NCI-H446 (cell line): ENCODE data around the gene FOLR1.

Experiments
- DNase-seq, 2 experiments: peaks; one replicate each; lab custom pipeline; 2025; lab: John Stamatoyannopoulos, UW

The FOLR1 gene

GRCh38 chr11:72223615-72224563 lies 31.9 kb downstream of the FOLR1 start:
- DNase-seq: peak in 1 of 2 experiments; percentile 79

DNA sequence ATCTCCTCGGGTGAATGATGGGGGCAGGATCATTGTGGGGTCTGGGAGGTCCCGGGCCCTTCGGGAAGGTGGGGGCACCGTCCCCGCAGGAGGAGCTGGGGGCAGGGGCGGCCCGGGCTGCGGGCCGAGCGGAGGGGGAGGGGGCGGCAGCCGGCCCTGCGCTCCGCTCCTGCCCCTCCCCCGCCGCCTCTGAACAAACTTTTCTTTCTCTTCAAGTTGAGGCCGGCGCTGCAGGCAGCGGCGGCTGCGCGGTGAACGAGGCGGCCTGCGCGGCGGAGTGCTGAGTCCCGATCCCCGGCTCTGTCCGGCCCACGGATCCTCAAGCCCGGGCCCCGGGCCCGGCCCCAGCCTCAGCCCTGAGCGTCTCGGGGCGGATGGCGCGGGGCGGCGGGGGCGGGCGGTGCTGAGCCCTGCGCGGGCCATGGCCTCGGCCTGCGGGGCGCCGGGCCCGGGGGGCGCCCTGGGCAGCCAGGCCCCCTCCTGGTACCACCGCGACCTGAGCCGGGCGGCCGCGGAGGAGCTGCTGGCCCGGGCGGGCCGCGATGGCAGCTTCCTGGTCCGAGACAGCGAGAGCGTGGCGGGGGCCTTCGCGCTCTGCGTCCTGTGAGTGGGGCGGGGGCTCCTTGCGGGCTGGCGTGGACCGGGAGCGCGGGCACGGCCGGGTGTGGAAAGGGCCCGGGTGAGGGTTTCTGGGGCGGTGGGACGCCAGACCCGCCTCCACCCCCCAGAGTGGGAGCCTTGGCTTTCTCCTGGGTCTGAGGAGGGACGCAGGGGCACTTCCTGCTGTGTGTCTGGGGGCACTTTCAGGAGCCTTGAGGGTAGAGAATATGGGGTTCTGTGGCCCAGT lies 32.8 kb downstream of the FOLR1 start, which contains the start of gene INPPL1:
INPPL1 (plus strand) TSS at position 204 of the 847 bp plus-strand sequence; CDS start at position 422, 218 bp downstream.
- no peak for DNase-seq

GRCh38 chr11:72225411-72225951 lies 33.5 kb downstream of the FOLR1 start:
- no peak for DNase-seq

DNA sequence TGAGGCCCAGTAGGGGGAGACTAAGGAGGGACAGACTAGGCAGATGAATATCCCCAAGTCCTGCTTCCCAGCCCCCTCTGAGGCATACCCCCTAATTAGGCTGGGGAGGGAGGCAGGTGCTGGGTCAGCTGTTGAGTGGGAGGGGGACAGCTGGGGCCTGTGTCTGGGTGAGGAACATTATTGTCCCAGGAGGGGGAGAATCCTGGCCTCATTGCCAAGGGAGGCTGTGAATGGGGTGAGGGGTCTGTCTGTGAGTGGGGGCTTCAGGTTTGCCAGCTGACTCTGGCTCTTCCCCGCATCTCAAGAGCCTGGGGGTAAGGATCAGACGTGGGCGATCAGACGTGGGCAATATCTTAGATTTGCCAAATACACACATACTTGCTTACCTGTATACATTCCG lies 34.8 kb downstream of the FOLR1 start:
- no peak for DNase-seq

- DNase-seq: peak; percentile 17 to 46
Measured at GRCh38 chr11:72227316-72228228, 35.6 kb downstream of the FOLR1 start.

GRCh38 chr11:72228229-72228843 lies 36.4 kb downstream of the FOLR1 start:
- no peak for DNase-seq

DNA sequence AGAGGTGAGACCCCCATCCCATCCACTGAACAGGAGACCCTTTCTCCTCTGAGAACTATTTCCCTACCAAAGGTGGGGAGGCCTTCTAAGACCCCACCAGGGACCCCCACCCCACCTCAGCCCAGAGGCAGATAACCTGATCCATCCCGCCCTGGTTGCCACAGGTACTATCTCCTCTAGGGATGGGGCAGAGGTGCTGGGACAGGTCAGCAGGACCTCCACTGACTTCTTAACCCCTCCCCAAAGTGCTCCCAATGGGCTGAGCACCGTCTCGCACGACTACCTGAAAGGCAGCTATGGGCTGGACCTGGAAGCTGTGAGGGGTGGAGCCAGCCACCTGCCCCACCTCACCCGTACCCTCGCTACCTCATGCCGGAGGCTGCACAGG lies 36.9 kb downstream of the FOLR1 start:
- no peak for DNase-seq

DNA sequence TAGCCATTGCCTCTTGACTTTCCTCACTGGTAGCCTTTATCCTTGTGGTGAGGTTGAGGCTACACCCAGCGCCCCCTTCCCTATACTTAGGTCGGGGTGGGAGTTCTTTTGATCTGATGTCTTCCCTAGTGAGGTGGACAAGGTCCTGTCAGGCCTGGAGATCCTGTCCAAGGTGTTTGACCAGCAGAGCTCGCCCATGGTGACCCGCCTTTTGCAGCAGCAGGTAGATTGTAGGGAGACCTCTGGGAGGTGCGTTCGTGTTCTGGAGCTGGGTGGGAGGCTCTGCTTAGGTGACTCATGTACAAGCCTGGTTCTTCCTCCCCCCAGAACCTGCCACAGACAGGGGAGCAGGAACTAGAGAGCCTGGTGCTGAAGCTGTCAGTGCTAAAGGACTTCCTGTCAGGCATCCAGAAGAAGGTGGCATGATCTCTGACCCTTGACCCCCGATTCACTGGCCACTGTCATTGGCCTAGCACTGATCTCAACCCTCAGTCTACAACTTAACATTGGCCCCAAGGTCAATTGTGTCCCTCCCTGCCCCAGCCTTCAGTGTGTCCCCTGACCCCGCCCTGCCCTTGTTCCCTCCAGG lies 37.5 kb downstream of the FOLR1 start:
- no peak for DNase-seq

DNA sequence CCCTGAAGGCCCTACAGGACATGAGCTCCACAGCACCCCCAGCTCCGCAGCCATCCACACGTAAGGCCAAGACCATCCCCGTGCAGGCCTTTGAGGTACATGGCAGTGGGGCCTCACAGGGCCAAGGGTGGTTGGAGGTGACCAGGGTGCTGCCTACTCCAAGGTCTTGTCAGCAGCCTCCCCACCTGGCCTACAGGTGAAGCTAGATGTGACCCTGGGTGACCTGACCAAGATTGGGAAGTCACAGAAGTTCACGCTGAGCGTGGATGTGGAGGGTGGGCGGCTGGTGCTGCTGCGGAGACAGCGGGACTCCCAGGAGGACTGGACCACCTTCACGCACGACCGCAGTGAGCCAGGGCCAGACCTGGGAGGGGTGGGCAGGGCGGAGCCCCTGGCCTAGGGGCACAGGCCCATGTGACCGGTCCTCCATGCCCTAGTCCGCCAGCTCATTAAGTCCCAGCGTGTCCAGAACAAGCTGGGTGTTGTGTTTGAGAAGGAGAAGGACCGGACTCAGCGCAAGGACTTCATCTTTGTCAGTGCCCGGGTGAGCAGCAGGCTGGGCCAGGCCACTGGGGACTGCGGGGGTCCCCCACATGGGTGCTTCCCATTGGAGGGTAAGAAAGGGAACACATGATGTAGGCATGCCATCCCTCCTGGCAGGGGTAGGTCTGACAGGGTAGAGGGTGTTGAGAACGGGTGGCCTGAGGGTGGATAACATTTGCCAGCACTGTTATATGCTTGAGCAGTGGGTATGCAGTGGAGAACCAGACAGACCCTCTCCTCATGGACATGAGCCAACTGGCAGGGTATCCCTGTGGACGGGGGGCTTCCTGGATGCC lies 38.2 kb downstream of the FOLR1 start:
- DNase-seq: no peak

DNA sequence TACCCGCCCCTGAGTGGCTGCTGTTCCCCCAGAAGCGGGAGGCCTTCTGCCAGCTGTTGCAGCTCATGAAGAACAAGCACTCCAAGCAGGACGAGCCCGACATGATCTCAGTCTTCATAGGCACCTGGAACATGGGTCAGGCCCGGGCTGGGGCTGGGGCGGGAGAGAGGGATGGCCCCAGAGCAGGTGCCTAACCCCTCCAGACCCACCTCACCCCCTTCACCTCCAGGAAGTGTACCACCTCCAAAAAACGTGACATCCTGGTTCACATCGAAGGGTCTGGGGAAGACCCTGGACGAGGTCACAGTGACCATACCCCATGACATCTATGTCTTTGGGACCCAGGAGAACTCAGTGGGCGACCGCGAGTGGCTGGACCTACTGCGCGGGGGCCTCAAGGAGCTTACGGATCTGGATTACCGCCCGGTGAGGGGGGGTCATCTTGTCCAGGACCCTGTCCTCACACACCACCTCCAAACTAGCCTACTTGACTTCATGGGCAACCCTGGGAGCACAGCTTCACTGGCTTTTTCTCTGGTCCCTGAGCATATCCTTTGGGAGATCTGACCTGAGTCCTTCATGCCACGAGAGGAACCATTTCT lies 38.9 kb downstream of the FOLR1 start:
- DNase-seq: no peak

DNA sequence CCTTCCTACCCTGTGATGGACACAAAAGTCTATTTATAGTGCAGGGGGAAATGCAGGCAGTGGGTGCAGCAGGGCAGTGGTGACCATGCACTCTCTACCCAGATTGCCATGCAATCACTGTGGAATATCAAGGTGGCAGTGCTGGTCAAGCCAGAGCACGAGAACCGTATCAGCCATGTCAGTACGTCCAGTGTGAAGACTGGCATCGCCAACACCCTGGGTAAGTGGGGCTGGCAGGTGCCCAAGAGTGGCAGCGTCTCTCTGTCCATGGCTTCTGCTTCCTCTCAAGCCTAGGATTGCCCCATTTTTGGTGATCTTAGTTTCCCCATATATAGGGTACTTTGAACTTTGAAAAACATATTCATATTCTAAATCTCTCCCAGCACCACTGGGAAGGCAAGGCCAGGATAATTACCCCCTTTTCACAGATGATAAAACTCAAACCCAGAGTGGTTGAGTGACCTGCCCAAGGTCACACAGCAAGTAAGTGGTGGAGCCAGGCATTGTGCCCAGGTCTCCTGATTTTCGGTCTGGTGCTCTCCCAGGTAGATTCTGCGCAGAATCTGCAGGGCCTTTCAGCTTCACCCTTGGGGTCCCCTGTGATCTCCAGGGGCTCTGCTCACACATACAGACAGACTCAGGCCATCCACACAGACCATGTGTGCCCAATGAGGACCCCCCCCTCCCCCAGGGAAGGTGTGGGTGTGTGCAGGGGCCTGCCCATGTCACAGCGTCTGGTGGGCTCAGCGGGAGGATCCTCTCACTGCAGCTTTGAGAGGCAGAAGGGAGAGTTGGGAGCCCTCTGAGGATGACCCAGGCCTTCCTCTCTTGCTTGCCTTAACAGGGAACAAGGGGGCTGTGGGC lies 39.7 kb downstream of the FOLR1 start:
- no peak for DNase-seq

- DNase-seq: no peak
Measured at GRCh38 chr11:72232260-72233055, 40.5 kb downstream of the FOLR1 start.

DNA sequence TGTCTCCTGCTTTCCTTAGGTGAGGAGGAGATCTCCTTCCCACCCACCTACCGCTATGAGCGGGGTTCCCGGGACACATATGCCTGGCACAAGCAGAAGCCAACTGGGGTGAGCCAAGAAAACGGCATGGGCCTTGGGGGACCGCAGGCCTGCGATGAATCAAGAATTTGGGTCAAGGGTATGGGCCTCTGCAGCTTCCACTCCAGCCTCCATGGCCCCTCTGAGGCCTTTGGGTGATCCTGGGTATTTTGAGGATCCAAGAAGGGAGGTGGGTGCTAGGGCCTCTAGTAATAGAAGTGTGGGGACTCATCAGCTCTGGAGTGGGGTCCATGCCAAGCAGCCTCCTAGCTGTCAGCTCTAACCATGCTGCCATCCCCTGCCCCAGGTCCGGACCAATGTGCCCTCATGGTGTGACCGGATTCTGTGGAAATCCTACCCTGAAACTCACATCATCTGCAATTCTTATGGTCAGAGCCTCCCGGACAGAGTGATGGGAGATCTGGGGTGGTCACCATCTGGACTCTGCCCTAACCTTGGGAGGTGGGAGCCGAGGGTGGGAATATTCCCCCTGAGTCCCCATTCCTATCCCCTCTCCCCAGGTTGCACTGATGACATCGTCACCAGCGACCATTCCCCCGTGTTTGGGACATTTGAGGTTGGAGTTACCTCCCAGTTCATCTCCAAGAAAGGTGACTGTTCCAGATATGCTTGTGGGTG lies 41.3 kb downstream of the FOLR1 start:
- no peak for DNase-seq

DNA sequence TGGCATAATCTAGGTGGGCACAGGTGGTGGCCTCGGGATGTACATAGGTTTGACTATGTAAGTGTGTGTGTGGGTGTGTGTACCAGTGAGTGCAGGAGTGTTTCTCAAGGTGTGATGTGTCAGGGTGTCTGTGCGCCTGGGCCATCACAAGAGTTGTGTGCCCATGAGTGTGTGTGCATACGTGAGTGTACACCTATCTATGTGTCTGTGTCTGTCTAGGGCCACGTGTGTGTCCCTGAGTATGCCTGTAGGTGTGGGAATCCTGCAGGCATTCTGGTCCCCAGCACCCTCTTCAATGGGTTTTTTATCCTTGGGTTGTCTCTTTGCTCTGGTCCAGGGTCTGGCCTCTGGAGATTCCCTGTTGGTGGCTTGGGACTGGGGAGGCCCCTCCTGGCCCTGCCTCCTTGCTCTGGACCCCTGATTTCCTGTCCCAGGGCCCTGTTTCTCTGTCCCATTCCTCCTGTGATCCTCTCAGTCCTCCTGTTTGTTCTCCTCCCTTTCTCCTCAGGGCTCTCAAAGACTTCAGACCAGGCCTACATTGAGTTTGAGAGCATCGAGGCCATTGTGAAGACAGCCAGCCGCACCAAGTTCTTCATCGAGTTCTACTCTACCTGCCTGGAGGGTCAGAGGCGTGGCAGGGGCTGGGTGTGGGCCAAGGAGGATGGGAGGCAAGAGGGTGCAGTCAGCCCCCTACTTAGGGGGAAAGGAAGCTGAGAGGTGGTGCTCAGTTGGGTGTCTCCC lies 42.0 kb downstream of the FOLR1 start:
- DNase-seq: no peak

DNA sequence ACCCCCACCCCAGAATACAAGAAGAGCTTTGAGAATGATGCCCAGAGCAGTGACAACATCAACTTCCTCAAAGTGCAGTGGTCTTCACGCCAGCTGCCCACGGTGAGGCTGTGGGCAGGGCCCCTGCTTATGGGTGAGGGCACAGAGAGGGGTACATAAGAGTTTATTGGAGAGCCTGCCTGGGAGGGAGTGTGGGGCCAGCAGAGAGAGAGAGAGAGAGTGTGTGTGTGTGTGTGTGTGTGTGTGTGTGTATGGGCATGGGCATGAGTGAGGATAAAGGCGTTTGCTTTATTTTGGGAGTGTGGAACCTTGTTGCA lies 42.5 kb downstream of the FOLR1 start:
- no peak for DNase-seq

DNA sequence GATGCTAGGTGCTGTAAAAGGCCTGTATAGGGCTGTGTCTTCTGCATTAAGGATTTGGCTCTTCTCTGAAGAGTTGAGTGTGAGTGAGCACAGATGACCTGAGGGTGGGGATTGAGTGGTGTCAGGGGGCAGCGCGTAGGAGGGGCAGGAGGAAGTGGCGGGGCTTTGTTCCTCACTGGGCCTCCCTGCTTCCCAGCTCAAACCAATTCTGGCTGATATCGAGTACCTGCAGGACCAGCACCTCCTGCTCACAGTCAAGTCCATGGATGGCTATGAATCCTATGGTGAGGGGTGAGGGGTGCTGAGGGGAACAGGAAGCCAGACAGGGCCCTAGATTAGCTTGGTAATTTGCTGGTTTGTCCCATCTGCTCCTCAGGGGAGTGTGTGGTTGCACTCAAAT lies 43.0 kb downstream of the FOLR1 start:
- DNase-seq: no peak
